ENCODE data around the gene TINCR.

GRCh38 chr19:5559804-5560133 is 8.0 kb downstream of the TINCR start:
- TF ChIP-seq CTCF (IDR thresholded peaks at IDR 0.05) (no peak), EZH2 (IDR thresholded peaks at IDR 0.05; ENCODE audit: borderline replicate concordance, insufficient read depth, low read depth, low read length, poor library complexity, severe bottlenecking) (no peak)
